Astrocyte (in vitro differentiated cells and primary cell): ENCODE results near the gene PRKCE. TPM values are rescaled to one million over a fixed set of nuclear protein-coding genes. Genes with fewer than 3 reads are reported as not detected.

Source experiments
- DNase-seq: peaks from one replicate; pipeline ENCODE4 v3.0.0-alpha.2; 2010; ENCODE audit warnings: low read depth
- FAIRE-seq: peaks from 2 replicates; lab custom pipeline; 2011; peaks lifted over from hg19 to GRCh38; lab: Jason Lieb, UNC
- H2AFZ ChIP-seq: 2 replicates; pipeline ENCODE4 v1.6.0; 2012; ENCODE audit warnings: low read depth, low read length, inconsistent platforms
- H3K27ac ChIP-seq: 2 replicates; pipeline ENCODE4 v1.5.1; 2011; ENCODE audit warnings: low read depth, low read length, inconsistent platforms
- H3K27me3 ChIP-seq: 2 replicates; pipeline ENCODE4 v1.6.0; 2011; ENCODE audit warnings: low read length, inconsistent platforms; ENCODE audit not compliant: insufficient read depth
- H3K36me3 ChIP-seq: 2 replicates; pipeline ENCODE4 v1.5.1; 2011; ENCODE audit warnings: low read length, inconsistent platforms; ENCODE audit not compliant: insufficient read depth
- H3K4me1 ChIP-seq: 2 replicates; pipeline ENCODE4 v1.5.1; 2011; ENCODE audit warnings: low read length, inconsistent platforms; ENCODE audit not compliant: insufficient read depth
- H3K4me2 ChIP-seq: 2 replicates; pipeline ENCODE4 v1.6.0; 2012; ENCODE audit warnings: low read length, inconsistent platforms
- H3K4me3 ChIP-seq: 2 replicates; pipeline ENCODE4 v1.5.1; 2011; ENCODE audit warnings: low read depth, mild to moderate bottlenecking, low read length, inconsistent platforms; ENCODE audit not compliant: insufficient read depth
- H3K79me2 ChIP-seq: 2 replicates; pipeline ENCODE4 v1.6.0; 2012; ENCODE audit warnings: mild to moderate bottlenecking, low read length, inconsistent platforms; ENCODE audit not compliant: insufficient read depth
- H3K9ac ChIP-seq: 2 replicates; pipeline ENCODE4 v1.6.0; 2012; ENCODE audit warnings: mild to moderate bottlenecking, low read length, inconsistent platforms
- H3K9me3 ChIP-seq: 2 replicates; pipeline ENCODE4 v1.5.1; 2012; ENCODE audit warnings: low read depth, mild to moderate bottlenecking, low read length, inconsistent platforms; ENCODE audit not compliant: insufficient read depth
- H4K20me1 ChIP-seq: 2 replicates; pipeline ENCODE4 v1.6.0; 2012; ENCODE audit warnings: low read length, inconsistent platforms; ENCODE audit not compliant: insufficient read depth
- H3K27ac Mint-ChIP-seq: one replicate; pipeline ENCODE4 v1.8.0; 2021; ENCODE audit warnings: mild to moderate bottlenecking, mixed read lengths; ENCODE audit not compliant: unreplicated experiment
- H3K27me3 Mint-ChIP-seq: one replicate; pipeline ENCODE4 v1.8.0; 2021; ENCODE audit warnings: low read depth, mixed read lengths; ENCODE audit not compliant: unreplicated experiment
- H3K36me3 Mint-ChIP-seq: one replicate; pipeline ENCODE4 v1.8.0; 2021; ENCODE audit warnings: low read depth, mixed read lengths; ENCODE audit not compliant: unreplicated experiment
- H3K4me1 Mint-ChIP-seq: one replicate; pipeline ENCODE4 v1.8.0; 2021; ENCODE audit warnings: low read depth, mixed read lengths; ENCODE audit not compliant: unreplicated experiment
- H3K4me3 Mint-ChIP-seq: one replicate; pipeline ENCODE4 v1.8.0; 2021; ENCODE audit warnings: mild to moderate bottlenecking, moderate library complexity, mixed read lengths; ENCODE audit not compliant: unreplicated experiment
- H3K9me3 Mint-ChIP-seq: one replicate; pipeline ENCODE4 v1.8.0; 2021; ENCODE audit warnings: mild to moderate bottlenecking, mixed read lengths; ENCODE audit not compliant: unreplicated experiment
- CTCF ChIP-seq: IDR thresholded peaks from 2 replicates; pipeline ENCODE4 v1.5.1; 2011; ENCODE audit warnings: low read depth, mild to moderate bottlenecking, inconsistent platforms, low read length, moderate library complexity; ENCODE audit not compliant: insufficient read depth
- EZH2 ChIP-seq: IDR thresholded peaks from 2 replicates; pipeline ENCODE4 v1.6.1; 2012; ENCODE audit warnings: mild to moderate bottlenecking, low read length, inconsistent platforms; ENCODE audit not compliant: insufficient read depth
- total RNA-seq: library from RNA; stranded (reverse); gene quantifications from 2 replicates; pipeline ENCODE4 v1.2.1, GENCODE V29; 2021

PRKCE gene
- total RNA-seq, 1 donor from 2014 or later = 12.8 TPM

GRCh38 chr2:45799679-45800381 is 148.4 kb downstream of the PRKCE start:
- Histone ChIP-seq H3K4me2 (no peak overlapping the region), H3K9ac (no peak overlapping the region), H3K36me3 (no peaks in the 10 kb centered on the region), H3K27me3 (no peaks in the 10 kb centered on the region), H3K9me3 (no peaks in the 10 kb centered on the region), H3K4me1 (no peaks in the 10 kb centered on the region), H2AFZ (no peak overlapping the region), H3K79me2 (peaks cover 4% of the 10 kb centered on the region), H3K27ac (no peak overlapping the region), H3K4me3 (no peak overlapping the region), H4K20me1 (peaks cover 18% of the 10 kb centered on the region)
- Mint-ChIP-seq H3K4me3 (no peak overlapping the region), H3K27me3 (peaks cover 12% of the 10 kb centered on the region), H3K9me3 (no peaks in the 10 kb centered on the region), H3K4me1 (no peaks in the 10 kb centered on the region), H3K36me3 (no peaks in the 10 kb centered on the region), H3K27ac (no peak overlapping the region)
- no peak for FAIRE-seq
- DNase-seq = no peak
- TF ChIP-seq CTCF (no peak), EZH2 (no peak)

GRCh38 chr2:45802499-45803138 is 151.1 kb downstream of the PRKCE start:
- H3K4me1 ChIP-seq = no peaks in the 10 kb centered on the region
- H4K20me1 ChIP-seq = peaks cover 20% of the 10 kb centered on the region
- FAIRE-seq (no peak), DNase-seq (no peak)
- H3K27ac ChIP-seq = no peak overlapping the region
- peaks cover 4% of the 10 kb centered on the region for H3K79me2 ChIP-seq
- no peak overlapping the region for H2AFZ ChIP-seq
- H3K27me3 Mint-ChIP-seq = peaks cover 9% of the 10 kb centered on the region
- no peak overlapping the region for H3K4me3 Mint-ChIP-seq
- H3K4me3 ChIP-seq = no peak overlapping the region
- no peaks in the 10 kb centered on the region for H3K36me3 Mint-ChIP-seq
- no peaks in the 10 kb centered on the region for H3K27me3 ChIP-seq
- H3K9ac ChIP-seq = no peak overlapping the region
- H3K9me3 Mint-ChIP-seq = no peaks in the 10 kb centered on the region
- no peak overlapping the region for H3K27ac Mint-ChIP-seq
- no peaks in the 10 kb centered on the region for H3K9me3 ChIP-seq
- no peak for TF ChIP-seq CTCF
- no peak for TF ChIP-seq EZH2
- no peak overlapping the region for H3K4me2 ChIP-seq
- no peaks in the 10 kb centered on the region for H3K4me1 Mint-ChIP-seq
- H3K36me3 ChIP-seq = no peaks in the 10 kb centered on the region
